ENCODE data around the gene CEACAM5. TPM values are rescaled to one million over a fixed set of nuclear protein-coding genes. Genes with fewer than 3 reads are reported as not detected.

The CEACAM5 gene
- total RNA-seq, 1 experiment from 2014 or later, result 0.46 TPM

DNA sequence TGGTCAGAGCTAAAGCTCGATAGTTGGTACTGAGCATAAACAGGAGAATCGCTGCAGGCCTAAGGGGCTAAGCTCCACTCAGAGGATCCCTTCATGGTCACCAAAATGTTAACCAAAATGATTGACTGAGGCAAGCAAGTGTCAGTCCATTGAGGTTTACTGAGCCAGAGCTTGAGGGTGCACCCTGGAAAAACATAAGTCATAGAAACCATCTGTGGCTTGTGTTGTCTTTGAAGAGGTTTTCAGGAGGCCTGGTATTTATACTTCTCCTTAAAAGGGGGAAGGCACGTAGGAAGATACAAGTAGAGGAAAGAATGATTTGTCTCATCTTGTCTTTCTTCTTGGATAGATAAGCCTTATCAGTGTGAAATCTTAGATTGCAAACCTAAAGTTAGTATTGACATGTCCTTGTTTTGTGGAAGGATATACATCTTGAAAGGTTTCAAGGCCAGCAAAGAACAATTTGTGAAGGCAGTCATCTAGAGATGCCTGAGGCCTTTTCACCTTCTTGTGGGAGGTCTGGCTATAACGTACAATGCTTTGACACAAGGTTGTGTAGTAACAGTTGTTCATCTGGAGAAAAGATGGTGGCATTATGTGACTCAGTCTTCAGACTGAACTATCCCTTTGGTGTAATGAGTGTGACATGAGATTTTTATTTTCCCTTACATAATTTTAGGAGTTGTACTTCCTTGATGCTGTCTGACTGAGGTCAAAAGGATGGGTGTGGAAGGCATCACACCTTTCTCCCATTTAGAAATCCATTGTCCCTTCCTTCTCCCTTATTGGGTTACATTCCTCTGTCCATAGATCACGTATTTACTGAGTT is 32.2 kb downstream of the CEACAM5 start:
- no peak overlapping the region for H3K4me3 Mint-ChIP-seq
- H3K36me3 Mint-ChIP-seq, result no peaks in the 10 kb centered on the region
- H3K27ac Mint-ChIP-seq, result no peak overlapping the region
- peaks cover 14% of the 10 kb centered on the region for H3K27me3 Mint-ChIP-seq (ENCODE audit: low read depth)
- no peaks in the 10 kb centered on the region for H3K9me3 Mint-ChIP-seq
- TF ChIP-seq, protein P1, sequence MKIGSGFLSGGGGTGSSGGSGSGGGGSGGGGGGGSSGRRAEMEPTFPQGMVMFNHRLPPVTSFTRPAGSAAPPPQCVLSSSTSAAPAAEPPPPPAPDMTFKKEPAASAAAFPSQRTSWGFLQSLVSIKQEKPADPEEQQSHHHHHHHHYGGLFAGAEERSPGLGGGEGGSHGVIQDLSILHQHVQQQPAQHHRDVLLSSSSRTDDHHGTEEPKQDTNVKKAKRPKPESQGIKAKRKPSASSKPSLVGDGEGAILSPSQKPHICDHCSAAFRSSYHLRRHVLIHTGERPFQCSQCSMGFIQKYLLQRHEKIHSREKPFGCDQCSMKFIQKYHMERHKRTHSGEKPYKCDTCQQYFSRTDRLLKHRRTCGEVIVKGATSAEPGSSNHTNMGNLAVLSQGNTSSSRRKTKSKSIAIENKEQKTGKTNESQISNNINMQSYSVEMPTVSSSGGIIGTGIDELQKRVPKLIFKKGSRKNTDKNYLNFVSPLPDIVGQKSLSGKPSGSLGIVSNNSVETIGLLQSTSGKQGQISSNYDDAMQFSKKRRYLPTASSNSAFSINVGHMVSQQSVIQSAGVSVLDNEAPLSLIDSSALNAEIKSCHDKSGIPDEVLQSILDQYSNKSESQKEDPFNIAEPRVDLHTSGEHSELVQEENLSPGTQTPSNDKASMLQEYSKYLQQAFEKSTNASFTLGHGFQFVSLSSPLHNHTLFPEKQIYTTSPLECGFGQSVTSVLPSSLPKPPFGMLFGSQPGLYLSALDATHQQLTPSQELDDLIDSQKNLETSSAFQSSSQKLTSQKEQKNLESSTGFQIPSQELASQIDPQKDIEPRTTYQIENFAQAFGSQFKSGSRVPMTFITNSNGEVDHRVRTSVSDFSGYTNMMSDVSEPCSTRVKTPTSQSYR (CRISPR knock-in tag; IDR thresholded peaks at IDR 0.05), result no peak
- no peak for TF ChIP-seq NR2C2 (CRISPR knock-in tag; IDR thresholded peaks at IDR 0.05)
- TF ChIP-seq ZNF232 (CRISPR knock-in tag; IDR thresholded peaks at IDR 0.05), result no peak
- TF ChIP-seq ZNF138 (CRISPR knock-in tag; conservative IDR thresholded peaks at IDR 0.05), result no peak
- TF ChIP-seq, protein P2, sequence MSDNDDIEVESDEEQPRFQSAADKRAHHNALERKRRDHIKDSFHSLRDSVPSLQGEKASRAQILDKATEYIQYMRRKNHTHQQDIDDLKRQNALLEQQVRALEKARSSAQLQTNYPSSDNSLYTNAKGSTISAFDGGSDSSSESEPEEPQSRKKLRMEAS (CRISPR knock-in tag; IDR thresholded peaks at IDR 0.05), result no peak
- no peak for TF ChIP-seq ETV6 (CRISPR knock-in tag; IDR thresholded peaks at IDR 0.05)
- TF ChIP-seq NFATC4 (CRISPR knock-in tag; IDR thresholded peaks at IDR 0.05), result no peak
- no peak for TF ChIP-seq NR1H2 (CRISPR knock-in tag; IDR thresholded peaks at IDR 0.05)
- TF ChIP-seq, protein P3, sequence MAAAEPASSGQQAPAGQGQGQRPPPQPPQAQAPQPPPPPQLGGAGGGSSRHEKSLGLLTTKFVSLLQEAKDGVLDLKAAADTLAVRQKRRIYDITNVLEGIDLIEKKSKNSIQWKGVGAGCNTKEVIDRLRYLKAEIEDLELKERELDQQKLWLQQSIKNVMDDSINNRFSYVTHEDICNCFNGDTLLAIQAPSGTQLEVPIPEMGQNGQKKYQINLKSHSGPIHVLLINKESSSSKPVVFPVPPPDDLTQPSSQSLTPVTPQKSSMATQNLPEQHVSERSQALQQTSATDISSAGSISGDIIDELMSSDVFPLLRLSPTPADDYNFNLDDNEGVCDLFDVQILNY (CRISPR knock-in tag; IDR thresholded peaks at IDR 0.05), result no peak
- no peak for TF ChIP-seq GRHL2 (CRISPR knock-in tag; IDR thresholded peaks at IDR 0.05; ENCODE audit: insufficient replicate concordance, severe bottlenecking)
- TF ChIP-seq ZBTB21 (CRISPR knock-in tag; IDR thresholded peaks at IDR 0.05; ENCODE audit: borderline replicate concordance), result no peak
- TF ChIP-seq JAZF1 (CRISPR knock-in tag; IDR thresholded peaks at IDR 0.05), result no peak
- no peak for TF ChIP-seq CREM (CRISPR knock-in tag; IDR thresholded peaks at IDR 0.05)
- no peak for TF ChIP-seq CREB1 (CRISPR knock-in tag; IDR thresholded peaks at IDR 0.05)
- TF ChIP-seq CTCF (IDR thresholded peaks at IDR 0.05), result no peak
- no peak for DNase-seq (ENCODE audit: low spot score)
- POLR2A ChIA-PET, result interaction anchor here (0.8 kb wide), 1 partner anchor 13 kb away, joined by 6 read pairs; no protein-coding TSS in a partner anchor
- CTCF ChIA-PET, result interaction anchor here (1.2 to 2.8 kb wide), 3 partner anchors 13 to 53 kb away, joined by 4 to 25 read pairs (median 17); no protein-coding TSS in a partner anchor
- no peaks in the 10 kb centered on the region for H3K4me1 Mint-ChIP-seq
- ATAC-seq, result no peak

GRCh38 chr19:41741244-41741554 is 32.8 kb downstream of the CEACAM5 start:
- ChIA-PET POLR2A (no interaction called here), CTCF (interaction anchor here (2.7 to 2.8 kb wide), 2 partner anchors 12 to 34 kb away, joined by 17 to 25 read pairs; no protein-coding TSS in a partner anchor)
- no peak for DNase-seq (ENCODE audit: low spot score)
- no peak for TF ChIP-seq SOX15 (CRISPR knock-in tag; IDR thresholded peaks at IDR 0.05)
- Mint-ChIP-seq H3K36me3 (no peaks in the 10 kb centered on the region), H3K4me1 (no peaks in the 10 kb centered on the region), H3K27ac (no peak overlapping the region), H3K9me3 (no peaks in the 10 kb centered on the region), H3K4me3 (no peak overlapping the region), H3K27me3 (ENCODE audit: low read depth) (peaks cover 20% of the 10 kb centered on the region)
- ATAC-seq, result no peak

- H3K4me3 Mint-ChIP-seq, result no peak overlapping the region
- no peak for ATAC-seq
- no peaks in the 10 kb centered on the region for H3K36me3 Mint-ChIP-seq
- ChIA-PET POLR2A (no interaction called here), CTCF (interaction anchor here (0.7 to 6.5 kb wide), 6 partner anchors 9 to 92 kb away, joined by 3 to 133 read pairs (median 4); no protein-coding TSS in a partner anchor)
- no peak overlapping the region for H3K27ac Mint-ChIP-seq
- no peaks in the 10 kb centered on the region for H3K9me3 Mint-ChIP-seq
- DNase-seq (ENCODE audit: low spot score), result no peak
- H3K27me3 Mint-ChIP-seq (ENCODE audit: low read depth), result peaks cover 43% of the 10 kb centered on the region
- H3K4me1 Mint-ChIP-seq, result no peaks in the 10 kb centered on the region
- TF ChIP-seq E2F1 (CRISPR knock-in tag; IDR thresholded peaks at IDR 0.05) (no peak), FOXK1 (CRISPR knock-in tag; IDR thresholded peaks at IDR 0.05) (no peak), SMAD3 (CRISPR knock-in tag; IDR thresholded peaks at IDR 0.05; ENCODE audit: borderline replicate concordance) (no peak), ZMAT4 (CRISPR knock-in tag; IDR thresholded peaks at IDR 0.05) (no peak), SMAD4 (CRISPR knock-in tag; IDR thresholded peaks at IDR 0.05) (no peak), ATF3 (CRISPR knock-in tag; conservative IDR thresholded peaks at IDR 0.05) (no peak)
Observed at GRCh38 chr19:41744850-41745249, 36.4 kb downstream of the CEACAM5 start.

Measured in WTC11 (cell line).